Endothelial cell of umbilical vein (primary cell): ENCODE measurements around the gene NINL. TPM values are rescaled to one million over a fixed set of nuclear protein-coding genes. Genes with fewer than 3 reads are reported as not detected.

Experiments used
- BruUV-seq: library from RNA; stranded (reverse); fragments of 400-500 nt; replicated peaks from 2 replicates; lab custom pipeline; 2021; lab: Mats Ljungman, UMichigan
- CTCF ChIA-PET: fragments of 300-600, 350-600 bp; sonication (Branson Sonifier 250); formaldehyde crosslinking; loops from one replicate; lab custom pipeline; 2021; ENCODE audit warnings: antibody characterized with exemption, inconsistent platforms; lab: Charles Lee
- POLR2A ChIA-PET: fragments of 300-600, 350-600 bp; sonication (Branson Sonifier 250); formaldehyde crosslinking; loops from one replicate; lab custom pipeline; 2021; ENCODE audit warnings: antibody characterized with exemption, inconsistent platforms; lab: Charles Lee
- DNase-seq: peaks from one replicate; pipeline ENCODE4 v3.0.0-alpha.2; 2011; ENCODE audit warnings: low read depth, low spot score
- FAIRE-seq: peaks from 2 replicates; lab custom pipeline; 2011; peaks lifted over from hg19 to GRCh38; lab: Jason Lieb, UNC
- H2AFZ ChIP-seq: 2 replicates; pipeline ENCODE4 v1.6.0; 2012; ENCODE audit warnings: low read depth, low read length, control low read depth, inconsistent platforms
- H3K27ac ChIP-seq: 2 replicates; pipeline ENCODE4 v1.5.1; 2011; ENCODE audit warnings: low read depth, mild to moderate bottlenecking, control low read depth, low read length, moderate library complexity; ENCODE audit not compliant: insufficient read depth
- H3K27me3 ChIP-seq, 2 experiments: 2 replicates each; pipeline versions ENCODE4 v1.6.0 to v1.6.1; 2011; ENCODE audit warnings: low read length in 2 of 2, mixed read lengths in 1 of 2; ENCODE audit not compliant: control insufficient read depth in 2 of 2, insufficient read depth in 2 of 2
- H3K36me3 ChIP-seq, 2 experiments: 2 replicates in 1 of 2; 3 replicates in 1 of 2; pipeline ENCODE4 v1.5.1; 2011; ENCODE audit warnings: low read length in 2 of 2, mild to moderate bottlenecking in 1 of 2, moderate library complexity in 1 of 2; ENCODE audit not compliant: control insufficient read depth in 2 of 2, insufficient read depth in 2 of 2; ENCODE audit errors: extremely low read depth in 1 of 2
- H3K4me1 ChIP-seq: 3 replicates; pipeline ENCODE4 v1.5.1; 2011; ENCODE audit warnings: mild to moderate bottlenecking, low read length; ENCODE audit not compliant: control insufficient read depth, insufficient read depth; ENCODE audit errors: extremely low read depth
- H3K4me2 ChIP-seq: 2 replicates; pipeline ENCODE4 v1.6.1; 2011; ENCODE audit warnings: low read length, control low read depth, mixed read lengths; ENCODE audit not compliant: insufficient read depth
- H3K4me3 ChIP-seq, 3 experiments: fragments of 200-600 bp in 1 of 3; sonication (generic), shearing (Covaris generic) in 1 of 3; replicated peaks in 1 of 3; 2 replicates each; pipeline ENCODE4 v1.5.1; 2011 to 2016; ENCODE audit warnings: control low read depth in 3 of 3, low read length in 3 of 3, mild to moderate bottlenecking in 2 of 3, inconsistent platforms in 1 of 3, low read depth in 1 of 3, moderate library complexity in 1 of 3; ENCODE audit not compliant: insufficient read depth in 1 of 3
- H3K79me2 ChIP-seq: 2 replicates; pipeline ENCODE4 v1.6.0; 2012; ENCODE audit warnings: low read length, inconsistent platforms; ENCODE audit not compliant: control insufficient read depth, insufficient read depth
- H3K9ac ChIP-seq: replicated peaks from 2 replicates; pipeline ENCODE3; 2011; ENCODE audit warnings: low read length, control low read depth; ENCODE audit not compliant: insufficient read depth; ENCODE audit errors: extremely low read depth
- H3K9me1 ChIP-seq: replicated peaks from 3 replicates; pipeline ENCODE4 v1.6.0; 2011; ENCODE audit warnings: mild to moderate bottlenecking, low read length; ENCODE audit not compliant: control insufficient read depth, insufficient read depth; ENCODE audit errors: extremely low read depth
- H3K9me3 ChIP-seq: replicated peaks from 2 replicates; pipeline ENCODE4 v1.5.1; 2012; ENCODE audit warnings: low read length, inconsistent platforms; ENCODE audit not compliant: control insufficient read depth, insufficient read depth
- H4K20me1 ChIP-seq: replicated peaks from 2 replicates; pipeline ENCODE3; 2011; ENCODE audit warnings: mild to moderate bottlenecking, low read length; ENCODE audit not compliant: control insufficient read depth, insufficient read depth; ENCODE audit errors: extremely low read depth
- EZH2 ChIP-seq: IDR thresholded peaks from 2 replicates; pipeline ENCODE4 v1.6.1; 2012; ENCODE audit warnings: borderline replicate concordance, low read depth, mild to moderate bottlenecking, moderate library complexity, low read length, inconsistent platforms; ENCODE audit not compliant: severe bottlenecking
- FOS ChIP-seq: IDR thresholded peaks from 2 replicates; pipeline ENCODE4 v1.6.1; 2011; ENCODE audit warnings: mild to moderate bottlenecking, low read length, moderate library complexity, borderline replicate concordance; ENCODE audit not compliant: insufficient read depth
- GATA2 ChIP-seq: IDR thresholded peaks from 2 replicates; pipeline ENCODE4 v1.7.0; 2011; ENCODE audit warnings: low read depth, mild to moderate bottlenecking, moderate library complexity, mixed read lengths, low read length; ENCODE audit not compliant: insufficient read length, insufficient read depth
- JUN ChIP-seq: IDR thresholded peaks from 2 replicates; pipeline ENCODE4 v1.6.1; 2011; ENCODE audit warnings: borderline replicate concordance, low read depth; ENCODE audit not compliant: insufficient read length, insufficient read depth
- MYC ChIP-seq: IDR thresholded peaks from one replicate; pipeline ENCODE4 v1.6.1; 2011; ENCODE audit warnings: mild to moderate bottlenecking, low read depth, low read length
- POLR2A ChIP-seq: IDR thresholded peaks from 2 replicates; pipeline ENCODE4 v1.6.1; 2012; ENCODE audit warnings: low read depth, mild to moderate bottlenecking, control low read depth, low read length
- POLR2AphosphoS5 ChIP-seq: IDR thresholded peaks from 2 replicates; pipeline ENCODE4 v1.6.1; 2012; ENCODE audit warnings: low read depth, mild to moderate bottlenecking, control low read depth, low read length, moderate library complexity; ENCODE audit not compliant: insufficient read depth
- dilution Hi-C: fragments of 300-500 bp; cut with MboI; formaldehyde crosslinking; loops from one replicate; pipeline ENCODE4 v1.15.0; 2019; ENCODE audit warnings: low sequenced_read_pairs; ENCODE audit not compliant: extremely low pct_ligation_motif_present
- intact Hi-C: fragments of 100-400 bp; cut with micrococcal nuclease; formaldehyde crosslinking; loops from one replicate; pipeline ENCODE4 v1.10.0; 2022
- polyA plus RNA-seq, 4 experiments: library from polyadenylated mRNA; depleted of rRNA in 3 of 4; stranded (reverse) in 3 of 4; unstranded in 1 of 4; fragments of >200 nt; gene quantifications; 2 replicates each; pipeline versions ENCODE4 v1.2.1 to v1.2.3, GENCODE V29; 2011 to 2012; ENCODE audit warnings: missing spikeins in 1 of 4
- total RNA-seq: library from RNA; stranded (reverse); gene quantifications from 2 replicates; pipeline ENCODE4 v1.2.3, GENCODE V29; 2021
- TF ChIP-seq, protein P1 (sequence below), 2 donors: IDR thresholded peaks; 1 replicate in 1 of 2; 2 replicates in 1 of 2; pipeline ENCODE4 v1.5.1; 2011; ENCODE audit warnings: low read length in 2 of 2, mild to moderate bottlenecking in 2 of 2, moderate library complexity in 2 of 2, control low read depth in 1 of 2, inconsistent platforms in 1 of 2, low read depth in 1 of 2; ENCODE audit not compliant: insufficient read depth in 1 of 2; ENCODE audit errors: extremely low read depth in 1 of 2
- TF ChIP-seq, protein P2 (sequence below): IDR thresholded peaks from 2 replicates; pipeline ENCODE4 v1.6.1; 2011; ENCODE audit not compliant: insufficient read depth, insufficient read length

NINL gene
- total and polyA plus RNA-seq, 2 donors (not counting 3 experiments of a cell fraction or from before 2014, with no cell fraction given): 13.2 to 25.5 TPM

DNA sequence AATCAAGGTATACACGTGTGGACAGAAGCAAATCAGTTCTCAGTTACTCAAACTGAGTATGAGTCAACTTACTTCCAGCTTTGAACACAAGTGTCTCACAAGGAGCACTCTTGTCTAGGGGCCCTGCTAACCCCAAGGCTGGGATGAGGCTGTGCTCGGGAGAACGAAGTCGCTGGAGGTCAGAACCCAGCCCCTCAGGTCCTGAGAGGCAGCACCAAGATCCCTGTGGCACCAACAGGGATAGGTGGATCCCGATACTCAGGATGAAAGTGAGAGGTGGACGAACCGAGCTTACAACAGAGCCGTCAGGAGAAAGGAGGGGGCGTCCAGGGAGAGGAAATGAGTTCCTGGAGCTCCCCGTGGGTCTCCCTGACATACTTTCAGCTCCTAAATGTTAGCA is 92.2 kb downstream of the NINL start:
- FAIRE-seq (no peak), DNase-seq (no peak)
- no peak overlapping the region for H2AFZ ChIP-seq
- no peaks in the 10 kb centered on the region for H4K20me1 ChIP-seq
- ChIA-PET CTCF (no interaction called here), POLR2A (no interaction called here)
- no peak overlapping the region for H3K27ac ChIP-seq
- H3K4me2 ChIP-seq: no peak overlapping the region
- no peak overlapping the region for H3K4me3 ChIP-seq
- H3K27me3 ChIP-seq: no peaks in the 10 kb centered on the region
- peaks cover 0 to 18% of the 10 kb centered on the region in 2 experiments for H3K36me3 ChIP-seq
- no TSS peak for BruUV-seq
- no peaks in the 10 kb centered on the region for H3K4me1 ChIP-seq
- H3K9me3 ChIP-seq: no peaks in the 10 kb centered on the region
- H3K9ac ChIP-seq: no peak overlapping the region
- H3K9me1 ChIP-seq: no peaks in the 10 kb centered on the region
- intact Hi-C loops (no loop called here), dilution Hi-C loops (no loop called here)
- TF ChIP-seq, protein P1, sequence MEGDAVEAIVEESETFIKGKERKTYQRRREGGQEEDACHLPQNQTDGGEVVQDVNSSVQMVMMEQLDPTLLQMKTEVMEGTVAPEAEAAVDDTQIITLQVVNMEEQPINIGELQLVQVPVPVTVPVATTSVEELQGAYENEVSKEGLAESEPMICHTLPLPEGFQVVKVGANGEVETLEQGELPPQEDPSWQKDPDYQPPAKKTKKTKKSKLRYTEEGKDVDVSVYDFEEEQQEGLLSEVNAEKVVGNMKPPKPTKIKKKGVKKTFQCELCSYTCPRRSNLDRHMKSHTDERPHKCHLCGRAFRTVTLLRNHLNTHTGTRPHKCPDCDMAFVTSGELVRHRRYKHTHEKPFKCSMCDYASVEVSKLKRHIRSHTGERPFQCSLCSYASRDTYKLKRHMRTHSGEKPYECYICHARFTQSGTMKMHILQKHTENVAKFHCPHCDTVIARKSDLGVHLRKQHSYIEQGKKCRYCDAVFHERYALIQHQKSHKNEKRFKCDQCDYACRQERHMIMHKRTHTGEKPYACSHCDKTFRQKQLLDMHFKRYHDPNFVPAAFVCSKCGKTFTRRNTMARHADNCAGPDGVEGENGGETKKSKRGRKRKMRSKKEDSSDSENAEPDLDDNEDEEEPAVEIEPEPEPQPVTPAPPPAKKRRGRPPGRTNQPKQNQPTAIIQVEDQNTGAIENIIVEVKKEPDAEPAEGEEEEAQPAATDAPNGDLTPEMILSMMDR (IDR thresholded peaks at IDR 0.05; ENCODE audit: extremely low read depth in 1 of 2, insufficient read depth in 1 of 2, low read depth in 1 of 2, low read length in 2 of 2): no peak
- TF ChIP-seq EZH2: no peak
- TF ChIP-seq MYC: no peak
- no peak for TF ChIP-seq POLR2AphosphoS5
- no peak for TF ChIP-seq JUN
- no peak for TF ChIP-seq GATA2
- TF ChIP-seq FOS: no peak
- TF ChIP-seq, protein P2, sequence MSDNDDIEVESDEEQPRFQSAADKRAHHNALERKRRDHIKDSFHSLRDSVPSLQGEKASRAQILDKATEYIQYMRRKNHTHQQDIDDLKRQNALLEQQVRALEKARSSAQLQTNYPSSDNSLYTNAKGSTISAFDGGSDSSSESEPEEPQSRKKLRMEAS: no peak
- no peak for TF ChIP-seq POLR2A
- no peaks in the 10 kb centered on the region for H3K79me2 ChIP-seq
